NCI-H2171 (cell line): ENCODE results near the gene TIMM50.

Experiments
- DNase-seq: peaks from one replicate; lab custom pipeline; 2025; lab: John Stamatoyannopoulos, UW

Gene TIMM50

GRCh38 chr19:39533003-39533512, 52.4 kb downstream of the TIMM50 start:
- no peak for DNase-seq

- DNase-seq, result no peak
Observed at GRCh38 chr19:39533791-39534190, 53.2 kb downstream of the TIMM50 start.

- DNase-seq, result no peak
Observed at GRCh38 chr19:39539165-39539517, 58.5 kb downstream of the TIMM50 start.

GRCh38 chr19:39539518-39540332, 59.1 kb downstream of the TIMM50 start, which contains the start of gene EID2:
EID2 (minus strand) TSS chr19:39540161; CDS start chr19:39540079, 82 bp downstream.
- DNase-seq, result peak; percentile 88

- no peak for DNase-seq
Observed at GRCh38 chr19:39540333-39540673, 59.7 kb downstream of the TIMM50 start.
